GM19372 (cell line): ENCODE data around the gene WFDC10B.
"Not testable (repeated sequence)": the region's sequence is repeated elsewhere in the genome, so short reads cannot be mapped to it uniquely, and the experiment has no call there.

Experiments used
- ATAC-seq: cut with Tn5 transposase; IDR thresholded peaks from one replicate; pipeline ENCODE4 v1.9.1; 2021; ENCODE audit warnings: mild to moderate bottlenecking, low read depth, moderate library complexity; ENCODE audit not compliant: unreplicated experiment

The WFDC10B gene

DNA sequence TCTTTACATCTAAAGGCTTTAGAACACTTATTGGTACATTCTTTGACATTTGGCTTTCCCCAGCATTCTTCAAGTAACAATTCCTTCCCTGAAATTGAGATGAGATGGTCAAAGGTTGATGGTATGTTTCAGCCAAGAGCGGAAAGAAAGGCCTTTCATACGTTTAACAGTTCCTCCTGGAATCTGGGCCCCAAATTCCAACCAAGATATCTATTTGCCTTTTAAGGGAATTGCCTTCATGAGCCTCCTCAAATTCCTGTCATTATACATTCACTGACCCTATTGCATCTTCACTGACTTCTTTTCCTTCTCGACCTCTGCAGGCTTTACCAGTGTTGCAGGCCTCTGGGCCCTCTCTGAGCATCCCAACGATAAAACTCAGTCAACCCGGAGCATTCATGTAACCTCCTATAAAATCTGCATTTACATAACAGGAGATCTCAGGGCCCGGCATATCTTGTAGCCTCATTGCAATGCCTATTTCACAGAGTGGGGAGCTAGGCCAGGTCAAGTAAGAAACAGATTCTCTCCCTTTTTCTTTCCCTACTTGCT is 55.4 kb downstream of the WFDC10B start:
- no peak for ATAC-seq

DNA sequence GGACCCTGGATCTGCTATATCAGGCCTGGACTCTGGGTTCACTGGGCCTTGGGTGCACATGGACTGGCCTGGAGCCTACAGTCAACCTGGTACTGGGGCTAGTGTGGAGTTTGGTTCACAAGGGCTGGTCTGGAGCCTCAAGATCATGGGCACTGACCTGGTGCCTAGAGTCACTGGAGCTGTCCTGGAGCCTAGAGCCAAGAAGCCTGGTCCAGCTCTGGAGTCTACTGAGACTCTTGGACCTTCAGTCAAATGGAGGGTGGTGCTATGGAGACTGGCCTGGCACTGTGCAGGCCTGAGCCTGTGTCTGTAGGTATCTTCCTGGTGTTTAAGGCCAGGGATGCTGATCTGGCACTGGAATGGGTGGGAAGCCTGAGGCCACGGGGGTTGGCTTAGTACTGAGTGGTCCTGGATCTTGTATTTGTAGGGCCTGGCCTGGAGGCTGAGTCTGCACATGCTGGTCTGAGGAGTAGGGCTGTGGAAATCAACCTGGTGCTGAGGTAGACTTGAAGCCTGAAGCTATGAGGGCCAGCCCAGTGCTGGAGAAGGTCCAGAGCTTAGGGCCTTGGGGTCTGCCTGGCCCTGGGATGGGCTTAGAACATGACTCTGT is 57.3 kb downstream of the WFDC10B start:
- ATAC-seq: no peak

DNA sequence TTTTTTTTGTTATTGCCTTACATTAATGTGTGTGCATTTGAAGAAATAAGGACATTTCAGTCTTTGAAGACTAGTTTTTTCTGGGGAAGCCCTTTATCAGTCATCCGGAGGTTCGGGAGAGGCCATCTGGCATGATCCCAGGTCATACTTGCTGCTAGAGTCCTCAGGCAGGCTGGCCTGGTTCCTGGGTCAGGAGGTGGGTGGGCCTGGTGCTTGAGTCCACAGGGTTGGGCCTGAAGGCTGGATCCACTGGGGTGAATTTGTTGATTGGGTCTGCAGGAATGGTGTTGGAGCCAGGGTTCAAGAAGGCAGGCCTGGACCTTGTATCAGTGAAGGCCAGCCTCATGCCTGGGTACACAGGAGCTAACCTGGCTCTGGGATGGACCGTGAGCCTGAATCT is 57.9 kb downstream of the WFDC10B start:
- no peak for ATAC-seq

DNA sequence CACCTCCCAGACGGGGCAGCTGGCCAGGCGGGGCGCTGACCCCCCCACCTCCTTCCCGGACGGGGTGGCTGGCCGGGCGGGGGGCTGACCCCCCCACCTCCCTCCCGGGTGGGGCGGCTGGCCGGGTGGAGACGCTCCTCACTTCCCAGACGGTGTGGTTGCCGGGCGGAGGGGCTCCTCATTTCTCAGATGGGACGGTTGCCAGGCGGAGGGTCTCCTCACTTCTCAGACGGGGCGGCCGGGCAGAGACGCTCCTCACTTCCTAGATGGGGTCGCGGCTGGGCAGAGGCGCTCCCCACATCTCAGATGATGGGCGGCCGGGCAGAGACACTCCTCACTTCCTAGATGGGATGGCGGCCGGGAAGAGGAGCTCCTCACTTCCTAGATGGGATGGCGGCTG is 59.0 kb downstream of the WFDC10B start:
- ATAC-seq: not testable (repeated sequence)

DNA sequence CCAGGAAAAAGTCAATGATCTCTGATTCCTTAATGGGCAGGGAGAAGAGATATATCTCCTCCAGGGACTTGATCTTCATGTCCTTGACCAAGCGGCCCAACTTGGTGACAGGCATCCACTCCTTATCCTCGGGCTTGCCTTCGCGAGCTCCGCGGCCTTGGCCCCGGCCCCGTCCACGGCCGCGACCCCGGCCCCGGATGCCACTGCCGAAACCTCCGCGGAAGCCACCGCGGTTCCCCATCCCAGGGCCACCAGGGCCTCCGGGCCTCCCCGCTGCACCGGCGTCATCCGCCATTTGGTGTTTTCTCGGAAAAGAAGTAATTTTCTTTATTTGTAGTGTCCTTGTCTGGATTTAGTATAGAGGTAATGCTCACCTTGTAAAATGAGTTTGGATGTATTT is 63.7 kb downstream of the WFDC10B start:
- ATAC-seq: not testable (repeated sequence)

DNA sequence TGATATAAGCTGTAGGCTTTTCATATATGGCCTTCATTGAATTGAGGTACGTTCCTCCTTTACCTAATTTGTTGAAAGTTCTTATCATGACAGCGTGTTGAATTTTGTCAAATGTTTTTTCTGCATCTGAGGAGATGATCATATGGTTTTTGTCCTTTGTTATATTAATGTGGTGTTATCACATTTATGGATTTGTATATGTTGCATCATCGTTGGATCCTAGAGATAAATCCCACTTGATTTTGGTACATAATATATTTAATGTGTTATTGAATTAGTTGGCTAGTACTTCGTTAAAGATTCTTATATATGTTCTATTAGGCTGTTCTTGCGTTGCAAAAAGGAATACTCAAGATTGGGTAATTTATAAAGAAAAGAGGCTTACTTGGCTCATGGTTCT is 65.1 kb downstream of the WFDC10B start:
- no peak for ATAC-seq

DNA sequence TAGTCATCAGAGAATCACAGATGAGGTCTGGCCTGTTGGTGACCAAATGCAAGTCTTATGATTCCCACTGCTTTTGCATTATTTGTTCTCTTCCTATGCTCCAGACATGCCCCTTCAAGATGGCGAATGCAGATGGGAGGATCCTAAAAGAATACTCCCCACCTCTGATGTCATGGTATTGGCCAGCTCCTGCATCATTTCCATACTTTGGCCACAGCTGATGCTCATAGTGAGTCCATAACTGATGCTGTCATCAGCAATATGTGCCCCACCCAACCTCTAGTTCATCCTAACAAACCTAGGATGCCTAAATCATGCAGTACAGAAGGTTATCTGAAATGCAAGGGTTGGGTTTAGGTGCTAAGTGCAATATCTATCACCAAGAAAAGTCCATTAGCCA is 68.3 kb downstream of the WFDC10B start:
- no peak for ATAC-seq
